Measurements from ENCODE around the gene PEAK1. TPM values are rescaled to one million over a fixed set of nuclear protein-coding genes. Genes with fewer than 3 reads are reported as not detected.

The PEAK1 gene
- total RNA-seq, 1 donor from 2014 or later, result 75.2 TPM

DNA sequence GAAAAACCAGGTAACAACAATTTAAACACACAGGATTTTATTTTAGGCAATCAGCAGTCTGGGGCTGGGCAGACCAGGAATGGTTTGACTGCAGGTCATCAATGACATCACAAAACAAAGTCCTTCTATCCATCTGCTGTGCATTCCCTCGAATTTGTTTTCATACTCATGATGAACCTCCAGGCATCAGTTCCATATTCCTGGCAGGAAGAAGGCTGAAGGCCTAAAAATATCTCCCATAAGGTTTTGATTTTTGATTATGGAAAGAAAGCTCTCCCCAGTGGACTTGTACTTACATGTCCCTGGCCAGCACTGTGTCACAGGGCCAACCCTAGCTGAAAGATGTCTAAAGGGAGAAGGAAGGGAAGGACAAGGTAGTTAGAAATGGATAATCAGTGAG lies 107.4 kb downstream of the PEAK1 start:
- Histone ChIP-seq H3K36me3 (no peaks in the 10 kb centered on the region), H3K27ac (replicated peaks) (no peak overlapping the region), H3K9me3 (replicated peaks) (no peaks in the 10 kb centered on the region), H3K4me3 (no peak overlapping the region), H3K27me3 (ENCODE audit: low read depth) (no peaks in the 10 kb centered on the region), H3K4me1 (peaks cover 49% of the 10 kb centered on the region)
- intact Hi-C loops (cut with micrococcal nuclease), result no loop called here
- TF ChIP-seq, protein P1, sequence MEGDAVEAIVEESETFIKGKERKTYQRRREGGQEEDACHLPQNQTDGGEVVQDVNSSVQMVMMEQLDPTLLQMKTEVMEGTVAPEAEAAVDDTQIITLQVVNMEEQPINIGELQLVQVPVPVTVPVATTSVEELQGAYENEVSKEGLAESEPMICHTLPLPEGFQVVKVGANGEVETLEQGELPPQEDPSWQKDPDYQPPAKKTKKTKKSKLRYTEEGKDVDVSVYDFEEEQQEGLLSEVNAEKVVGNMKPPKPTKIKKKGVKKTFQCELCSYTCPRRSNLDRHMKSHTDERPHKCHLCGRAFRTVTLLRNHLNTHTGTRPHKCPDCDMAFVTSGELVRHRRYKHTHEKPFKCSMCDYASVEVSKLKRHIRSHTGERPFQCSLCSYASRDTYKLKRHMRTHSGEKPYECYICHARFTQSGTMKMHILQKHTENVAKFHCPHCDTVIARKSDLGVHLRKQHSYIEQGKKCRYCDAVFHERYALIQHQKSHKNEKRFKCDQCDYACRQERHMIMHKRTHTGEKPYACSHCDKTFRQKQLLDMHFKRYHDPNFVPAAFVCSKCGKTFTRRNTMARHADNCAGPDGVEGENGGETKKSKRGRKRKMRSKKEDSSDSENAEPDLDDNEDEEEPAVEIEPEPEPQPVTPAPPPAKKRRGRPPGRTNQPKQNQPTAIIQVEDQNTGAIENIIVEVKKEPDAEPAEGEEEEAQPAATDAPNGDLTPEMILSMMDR (IDR thresholded peaks at IDR 0.05; ENCODE audit: borderline replicate concordance), result no peak
- DNase-seq, result no peak

DNA sequence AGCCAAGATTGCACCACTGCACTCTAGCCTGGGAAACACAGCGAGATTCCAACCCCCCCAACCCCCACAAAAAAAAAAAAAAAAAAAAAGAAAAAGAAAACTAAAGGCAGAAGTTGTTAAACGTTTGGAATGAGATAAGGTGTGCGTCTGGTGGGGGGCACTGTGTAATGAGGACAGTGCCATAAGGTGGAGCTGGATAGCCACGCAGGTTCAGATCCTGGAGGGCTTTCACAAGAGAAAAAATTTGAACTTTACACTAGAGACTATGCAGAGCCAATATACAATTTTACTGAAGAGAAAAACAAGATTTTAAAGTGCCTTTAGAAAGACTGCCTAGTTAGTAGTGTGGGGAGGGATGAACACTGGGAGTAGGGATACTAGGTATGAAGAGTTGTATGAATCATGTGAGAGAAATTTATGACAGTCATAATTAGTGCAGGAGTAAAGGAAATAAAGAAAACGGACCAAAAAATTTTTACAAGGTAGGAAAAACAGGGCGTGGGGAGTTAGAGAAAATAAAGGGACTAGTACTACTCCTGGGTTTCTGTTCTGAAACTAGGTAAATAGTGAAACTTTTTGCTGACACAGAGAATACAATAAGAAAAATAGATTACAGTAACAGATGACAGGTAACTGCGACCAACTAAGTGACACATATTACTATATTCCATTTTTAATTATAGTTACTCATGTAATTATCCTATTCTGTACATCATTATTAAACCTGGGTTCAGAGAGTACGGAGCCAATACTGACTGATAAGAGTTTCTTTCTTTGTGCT lies 108.1 kb downstream of the PEAK1 start:
- intact Hi-C loops (cut with micrococcal nuclease), result no loop called here
- TF ChIP-seq, protein P1 (IDR thresholded peaks at IDR 0.05; ENCODE audit: borderline replicate concordance), result no peak
- H3K27me3 ChIP-seq (ENCODE audit: low read depth), result no peaks in the 10 kb centered on the region
- H3K9me3 ChIP-seq (replicated peaks), result no peaks in the 10 kb centered on the region
- H3K27ac ChIP-seq (replicated peaks), result no peak overlapping the region
- DNase-seq, result no peak
- peaks cover 52% of the 10 kb centered on the region for H3K4me1 ChIP-seq
- no peak overlapping the region for H3K4me3 ChIP-seq
- H3K36me3 ChIP-seq, result no peaks in the 10 kb centered on the region

DNA sequence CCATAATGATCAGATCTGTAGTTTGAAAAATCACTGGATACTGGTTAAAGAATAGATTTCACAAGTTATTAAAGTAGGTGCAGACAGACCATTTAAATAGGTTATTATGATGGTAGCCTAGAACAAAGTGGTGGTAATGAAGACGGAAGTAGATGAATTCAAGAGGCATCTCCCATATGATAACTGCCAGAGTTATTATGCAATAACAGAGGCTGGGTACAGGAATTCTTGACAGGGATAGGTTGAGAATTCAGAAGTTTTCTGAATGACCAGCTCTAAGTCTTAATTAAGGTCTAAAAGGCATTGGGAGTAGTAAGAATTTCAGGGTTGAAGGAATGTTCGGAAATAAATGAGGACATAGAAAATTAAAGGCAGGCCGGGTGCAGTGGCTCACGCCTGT lies 108.9 kb downstream of the PEAK1 start:
- no peaks in the 10 kb centered on the region for H3K9me3 ChIP-seq (replicated peaks)
- TF ChIP-seq, protein P1 (IDR thresholded peaks at IDR 0.05; ENCODE audit: borderline replicate concordance), result no peak
- peaks cover 60% of the 10 kb centered on the region for H3K4me1 ChIP-seq
- H3K36me3 ChIP-seq, result no peaks in the 10 kb centered on the region
- no peak overlapping the region for H3K27ac ChIP-seq (replicated peaks)
- no peak overlapping the region for H3K4me3 ChIP-seq
- no peaks in the 10 kb centered on the region for H3K27me3 ChIP-seq (ENCODE audit: low read depth)
- intact Hi-C loops (cut with micrococcal nuclease), result no loop called here
- no peak for DNase-seq

DNA sequence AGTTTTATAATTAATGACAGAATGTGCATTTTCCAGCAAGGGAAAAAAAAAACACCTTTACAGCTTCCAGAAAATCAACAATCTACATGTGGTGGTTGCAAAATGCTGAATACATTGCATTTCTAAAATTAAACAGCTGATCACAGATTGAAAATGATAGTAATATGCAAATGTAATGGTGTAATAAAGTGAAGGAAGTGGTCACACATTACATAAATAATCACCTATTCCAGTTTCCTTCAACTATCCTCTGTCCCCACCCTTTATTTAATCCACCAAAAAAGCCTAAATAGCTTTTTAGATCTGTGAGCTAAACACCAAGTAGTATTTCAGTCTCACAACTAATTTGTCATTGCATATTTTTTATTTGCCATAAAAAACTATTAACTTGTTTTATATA lies 110.5 kb downstream of the PEAK1 start:
- Histone ChIP-seq H3K27ac (replicated peaks) (no peak overlapping the region), H3K4me3 (no peak overlapping the region), H3K36me3 (no peaks in the 10 kb centered on the region), H3K9me3 (replicated peaks) (no peaks in the 10 kb centered on the region), H3K27me3 (ENCODE audit: low read depth) (no peaks in the 10 kb centered on the region), H3K4me1 (peaks cover 62% of the 10 kb centered on the region)
- TF ChIP-seq, protein P1 (IDR thresholded peaks at IDR 0.05; ENCODE audit: borderline replicate concordance), result no peak
- no peak for DNase-seq
- intact Hi-C loops (cut with micrococcal nuclease), result no loop called here

DNA sequence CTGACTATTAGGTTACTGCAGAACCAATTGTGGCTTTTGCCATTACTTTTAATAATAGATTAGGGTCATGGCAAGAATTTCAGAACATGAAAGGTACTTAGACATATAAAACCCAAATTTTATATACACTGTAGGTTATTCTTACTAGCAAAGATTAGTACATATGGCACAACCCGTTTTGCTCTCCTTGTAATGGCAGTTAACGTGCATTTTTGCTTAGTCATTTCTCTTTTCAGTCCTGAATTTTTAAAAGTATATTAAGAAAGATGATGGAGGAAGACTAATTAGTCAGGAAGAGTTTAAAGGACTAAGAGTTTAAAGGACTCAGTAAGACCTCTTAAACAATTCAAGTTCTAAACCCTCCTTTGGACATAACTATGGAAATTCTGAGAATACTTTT lies 114.0 kb downstream of the PEAK1 start:
- intact Hi-C loops (cut with micrococcal nuclease), result no loop called here

More for the DNA sequence above, 114.0 kb downstream of the PEAK1 start:
- no peak for DNase-seq
- no peak overlapping the region for H3K27ac ChIP-seq (replicated peaks)
- H3K27me3 ChIP-seq (ENCODE audit: low read depth), result no peaks in the 10 kb centered on the region
- no peak overlapping the region for H3K4me3 ChIP-seq
- H3K4me1 ChIP-seq, result peaks cover 47% of the 10 kb centered on the region
- no peaks in the 10 kb centered on the region for H3K9me3 ChIP-seq (replicated peaks)
- no peaks in the 10 kb centered on the region for H3K36me3 ChIP-seq
- TF ChIP-seq, protein P1 (IDR thresholded peaks at IDR 0.05; ENCODE audit: borderline replicate concordance), result no peak

All from left ventricle myocardium inferior (tissue), 1 donor.